ENCODE measurements around the gene CHD6. TPM values are rescaled to one million over a fixed set of nuclear protein-coding genes. Genes with fewer than 3 reads are reported as not detected.

CHD6 gene
- total RNA-seq, 5 donors from 2014 or later (not counting 1 experiment from before 2014, with no cell fraction given): 68.4 to 105 (median 74.9) TPM

GRCh38 chr20:41546535-41546934 lies 71.6 kb downstream of the CHD6 start:
- H3K27ac ChIP-seq (ENCODE audit: low read length): no peak overlapping the region
- H3K4me1 ChIP-seq (ENCODE audit: control insufficient read depth in 1 of 2, extremely low read depth in 1 of 2, insufficient read depth in 2 of 2, low read length in 2 of 2): no peaks in the 10 kb centered on the region
- peaks cover 0 to 3% of the 10 kb centered on the region in 2 donors for H3K36me3 ChIP-seq (ENCODE audit: control insufficient read depth in 2 of 2, extremely low read depth in 1 of 2, insufficient read depth in 1 of 2, low read length in 1 of 2)
- no peaks in the 10 kb centered on the region for H3K9me3 ChIP-seq
- peaks cover 27 to 39% (median 31%) of the 10 kb centered on the region in 3 donors for H3K4me1 Mint-ChIP-seq
- H3K4me3 Mint-ChIP-seq: no peak overlapping the region
- no peak overlapping the region for H3K27ac Mint-ChIP-seq
- CTCF ChIA-PET: no interaction called here
- ATAC-seq (replicated peaks in 1 of 4) (no peak), DNase-seq (no peak)
- H3K27me3 Mint-ChIP-seq: no peaks in the 10 kb centered on the region
- H3K36me3 Mint-ChIP-seq: peaks cover 34% of the 10 kb centered on the region
- no CpG with 5 or more reads among the region's 4 CpGs for WGBS (ENCODE audit: insufficient coverage)
- peaks cover 0 to 4% (median 0%) of the 10 kb centered on the region in 3 donors for H3K9me3 Mint-ChIP-seq
- no peaks in the 10 kb centered on the region for H3K27me3 ChIP-seq (replicated peaks in 1 of 2; ENCODE audit: control insufficient read depth in 2 of 2, extremely low read depth in 1 of 2, insufficient read depth in 2 of 2, low read length in 1 of 2)
- H3K4me3 ChIP-seq (ENCODE audit: control insufficient read depth in 1 of 2, extremely low read depth in 1 of 2, low read length in 1 of 2): no peak overlapping the region
- POLR2A ChIA-PET: no interaction called here

GRCh38 chr20:41544472-41544871 lies 73.7 kb downstream of the CHD6 start:
- ChIA-PET CTCF (no interaction called here), POLR2A (interaction anchor here in 1 of 2 donors (0.6 to 0.8 kb wide), 2 partner anchors 18 to 119 kb away, joined by 3 read pairs; no protein-coding TSS in a partner anchor)
- Histone ChIP-seq H3K9me3 (no peaks in the 10 kb centered on the region), H3K4me1 (ENCODE audit: control insufficient read depth in 1 of 2, extremely low read depth in 1 of 2, insufficient read depth in 2 of 2, low read length in 2 of 2) (no peaks in the 10 kb centered on the region), H3K4me3 (ENCODE audit: control insufficient read depth in 1 of 2, extremely low read depth in 1 of 2, low read length in 1 of 2) (no peak overlapping the region), H3K27me3 (replicated peaks in 1 of 2; ENCODE audit: control insufficient read depth in 2 of 2, extremely low read depth in 1 of 2, insufficient read depth in 2 of 2, low read length in 1 of 2) (no peaks in the 10 kb centered on the region), H3K27ac (ENCODE audit: low read length) (no peak overlapping the region), H3K36me3 (ENCODE audit: control insufficient read depth in 2 of 2, extremely low read depth in 1 of 2, insufficient read depth in 1 of 2, low read length in 1 of 2) (peaks cover 0 to 3% of the 10 kb centered on the region in 2 donors)
- Mint-ChIP-seq H3K27me3 (no peaks in the 10 kb centered on the region), H3K9me3 (no peaks in the 10 kb centered on the region), H3K36me3 (peaks cover 28% of the 10 kb centered on the region), H3K4me1 (peaks cover 24 to 40% (median 29%) of the 10 kb centered on the region in 3 donors), H3K4me3 (no peak overlapping the region), H3K27ac (no peak overlapping the region)
- ATAC-seq (replicated peaks in 1 of 4) (no peak), DNase-seq (no peak)
- no CpG with 5 or more reads among the region's 1 CpG for WGBS (ENCODE audit: insufficient coverage)

- ChIA-PET POLR2A (no interaction called here), CTCF (no interaction called here)
- ATAC-seq (replicated peaks in 1 of 4) (no peak), DNase-seq (no peak)
- Mint-ChIP-seq H3K9me3 (peaks cover 0 to 4% (median 0%) of the 10 kb centered on the region in 3 donors), H3K27me3 (no peaks in the 10 kb centered on the region), H3K4me1 (peaks cover 12 to 21% (median 16%) of the 10 kb centered on the region in 3 donors), H3K36me3 (peaks cover 39% of the 10 kb centered on the region), H3K27ac (no peak overlapping the region), H3K4me3 (no peak overlapping the region)
- H3K4me1 ChIP-seq (ENCODE audit: control insufficient read depth in 1 of 2, extremely low read depth in 1 of 2, insufficient read depth in 2 of 2, low read length in 2 of 2): no peaks in the 10 kb centered on the region
- no peak overlapping the region for H3K4me3 ChIP-seq (ENCODE audit: control insufficient read depth in 1 of 2, extremely low read depth in 1 of 2, low read length in 1 of 2)
- peaks cover 0 to 6% of the 10 kb centered on the region in 2 donors for H3K36me3 ChIP-seq (ENCODE audit: control insufficient read depth in 2 of 2, extremely low read depth in 1 of 2, insufficient read depth in 1 of 2, low read length in 1 of 2)
- no peak overlapping the region for H3K27ac ChIP-seq (ENCODE audit: low read length)
- H3K9me3 ChIP-seq: peaks cover 3% of the 10 kb centered on the region
- WGBS (ENCODE audit: insufficient coverage): 70% methylated on average over 2 of the region's 4 CpGs
- no peaks in the 10 kb centered on the region for H3K27me3 ChIP-seq (replicated peaks in 1 of 2; ENCODE audit: control insufficient read depth in 2 of 2, extremely low read depth in 1 of 2, insufficient read depth in 2 of 2, low read length in 1 of 2)
Measured at GRCh38 chr20:41540918-41541317, 77.3 kb downstream of the CHD6 start.

GRCh38 chr20:41540459-41540858 lies 77.7 kb downstream of the CHD6 start:
- WGBS (ENCODE audit: insufficient coverage): no CpG with 5 or more reads among the region's 3 CpGs
- H3K9me3 Mint-ChIP-seq: peaks cover 0 to 4% (median 0%) of the 10 kb centered on the region in 3 donors
- no peaks in the 10 kb centered on the region for H3K27me3 Mint-ChIP-seq
- peaks cover 3% of the 10 kb centered on the region for H3K9me3 ChIP-seq
- no peaks in the 10 kb centered on the region for H3K4me1 ChIP-seq (ENCODE audit: control insufficient read depth in 1 of 2, extremely low read depth in 1 of 2, insufficient read depth in 2 of 2, low read length in 2 of 2)
- peaks cover 39% of the 10 kb centered on the region for H3K36me3 Mint-ChIP-seq
- H3K4me3 Mint-ChIP-seq: no peak overlapping the region
- no peak overlapping the region for H3K27ac ChIP-seq (ENCODE audit: low read length)
- DNase-seq (no peak), ATAC-seq (replicated peaks in 1 of 4) (no peak)
- CTCF ChIA-PET: no interaction called here
- no peak overlapping the region for H3K27ac Mint-ChIP-seq
- POLR2A ChIA-PET: no interaction called here
- no peak overlapping the region for H3K4me3 ChIP-seq (ENCODE audit: control insufficient read depth in 1 of 2, extremely low read depth in 1 of 2, low read length in 1 of 2)
- no peaks in the 10 kb centered on the region for H3K27me3 ChIP-seq (replicated peaks in 1 of 2; ENCODE audit: control insufficient read depth in 2 of 2, extremely low read depth in 1 of 2, insufficient read depth in 2 of 2, low read length in 1 of 2)
- peaks cover 0 to 6% of the 10 kb centered on the region in 2 donors for H3K36me3 ChIP-seq (ENCODE audit: control insufficient read depth in 2 of 2, extremely low read depth in 1 of 2, insufficient read depth in 1 of 2, low read length in 1 of 2)
- H3K4me1 Mint-ChIP-seq: peaks cover 7 to 17% (median 12%) of the 10 kb centered on the region in 3 donors

- ChIA-PET POLR2A (no interaction called here), CTCF (no interaction called here)
- peaks cover 45% of the 10 kb centered on the region for H3K36me3 Mint-ChIP-seq
- H3K4me1 Mint-ChIP-seq: peaks cover 0 to 19% (median 16%) of the 10 kb centered on the region in 3 donors
- H3K27ac Mint-ChIP-seq: no peak overlapping the region
- no peaks in the 10 kb centered on the region for H3K27me3 ChIP-seq (replicated peaks in 1 of 2; ENCODE audit: control insufficient read depth in 2 of 2, extremely low read depth in 1 of 2, insufficient read depth in 2 of 2, low read length in 1 of 2)
- peaks cover 0 to 4% (median 0%) of the 10 kb centered on the region in 3 donors for H3K9me3 Mint-ChIP-seq
- H3K4me3 Mint-ChIP-seq: no peak overlapping the region
- WGBS (ENCODE audit: insufficient coverage): 100% methylated on average over 3 of the region's 8 CpGs
- peaks cover 3% of the 10 kb centered on the region for H3K9me3 ChIP-seq
- H3K4me3 ChIP-seq (ENCODE audit: control insufficient read depth in 1 of 2, extremely low read depth in 1 of 2, low read length in 1 of 2): no peak overlapping the region
- H3K36me3 ChIP-seq (ENCODE audit: control insufficient read depth in 2 of 2, extremely low read depth in 1 of 2, insufficient read depth in 1 of 2, low read length in 1 of 2): peaks cover 0 to 6% of the 10 kb centered on the region in 2 donors
- ATAC-seq (replicated peaks in 1 of 4) (no peak), DNase-seq (no peak)
- no peaks in the 10 kb centered on the region for H3K4me1 ChIP-seq (ENCODE audit: control insufficient read depth in 1 of 2, extremely low read depth in 1 of 2, insufficient read depth in 2 of 2, low read length in 2 of 2)
- H3K27ac ChIP-seq (ENCODE audit: low read length): no peak overlapping the region
- no peaks in the 10 kb centered on the region for H3K27me3 Mint-ChIP-seq
Measured at GRCh38 chr20:41538810-41539596, 79.2 kb downstream of the CHD6 start.

GRCh38 chr20:41537865-41538264 lies 80.3 kb downstream of the CHD6 start:
- Histone ChIP-seq H3K4me3 (ENCODE audit: control insufficient read depth in 1 of 2, extremely low read depth in 1 of 2, low read length in 1 of 2) (no peak overlapping the region), H3K9me3 (peaks cover 3% of the 10 kb centered on the region), H3K36me3 (ENCODE audit: control insufficient read depth in 2 of 2, extremely low read depth in 1 of 2, insufficient read depth in 1 of 2, low read length in 1 of 2) (peaks cover 0 to 15% of the 10 kb centered on the region in 2 donors), H3K4me1 (ENCODE audit: control insufficient read depth in 1 of 2, extremely low read depth in 1 of 2, insufficient read depth in 2 of 2, low read length in 2 of 2) (no peaks in the 10 kb centered on the region), H3K27ac (ENCODE audit: low read length) (no peak overlapping the region), H3K27me3 (replicated peaks in 1 of 2; ENCODE audit: control insufficient read depth in 2 of 2, extremely low read depth in 1 of 2, insufficient read depth in 2 of 2, low read length in 1 of 2) (no peaks in the 10 kb centered on the region)
- no peak overlapping the region for H3K4me3 Mint-ChIP-seq
- CTCF ChIA-PET: no interaction called here
- H3K27ac Mint-ChIP-seq: no peak overlapping the region
- POLR2A ChIA-PET: no interaction called here
- H3K9me3 Mint-ChIP-seq: peaks cover 0 to 4% (median 0%) of the 10 kb centered on the region in 3 donors
- H3K27me3 Mint-ChIP-seq: no peaks in the 10 kb centered on the region
- peaks cover 9 to 19% (median 17%) of the 10 kb centered on the region in 3 donors for H3K4me1 Mint-ChIP-seq
- DNase-seq (no peak), ATAC-seq (replicated peaks in 1 of 4) (no peak)
- no CpG with 5 or more reads among the region's 4 CpGs for WGBS (ENCODE audit: insufficient coverage)
- H3K36me3 Mint-ChIP-seq: peaks cover 48% of the 10 kb centered on the region

Data from T-cell (primary cell).